Thyroid gland (tissue), 4 donors: ENCODE measurements around the gene INPP5A. TPM values are rescaled to one million over a fixed set of nuclear protein-coding genes. Genes with fewer than 3 reads are reported as not detected.

Source experiments
- DNase-seq, 2 donors: peaks; one replicate each; pipeline ENCODE4 v3.0.0-alpha.2; 2019
- H3K27ac ChIP-seq, 3 donors: fragments of 200-600 bp; sonication (generic); 1 replicate in 2 of 3; 2 replicates in 1 of 3; pipeline ENCODE4 v1.5.1; 2016 to 2019; ENCODE audit warnings: mild to moderate bottlenecking in 1 of 3, moderate library complexity in 1 of 3
- H3K27me3 ChIP-seq: fragments of 200-600 bp; sonication (generic); one replicate; pipeline ENCODE4 v1.5.1; 2019
- H3K36me3 ChIP-seq, 2 donors: fragments of 200-600 bp; sonication (generic); one replicate each; pipeline ENCODE4 v1.5.1; 2016 to 2019
- H3K4me1 ChIP-seq, 2 donors: fragments of 200-600 bp; sonication (generic); one replicate each; pipeline ENCODE4 v1.5.1; 2017 to 2019
- H3K4me3 ChIP-seq, 3 donors: fragments of 200-600 bp; sonication (generic); replicated peaks in 1 of 3; 1 replicate in 2 of 3; 2 replicates in 1 of 3; pipeline ENCODE4 v1.5.1; 2016; ENCODE audit warnings: mild to moderate bottlenecking in 1 of 3
- H3K9me3 ChIP-seq: fragments of 200-600 bp; sonication (generic); one replicate; pipeline ENCODE4 v1.5.1; 2017
- POLR2A ChIP-seq, 2 donors: fragments of 450-650 bp; IDR thresholded peaks; one replicate each; pipeline ENCODE4 v1.6.1; 2017; ENCODE audit warnings: antibody characterized with exemption in 2 of 2, mild to moderate bottlenecking in 2 of 2, moderate library complexity in 1 of 2
- WGBS, 2 donors: methylation state at CpG; one replicate each; pipeline ENCODE4 v1.1.5; 2017; 5-methylcytosine and 5-hydroxymethylcytosine counted together
- intact Hi-C: fragments of 100-400 bp; cut with DNase I; formaldehyde crosslinking; loops from one replicate; pipeline ENCODE4 v1.15.1; 2023
- total RNA-seq, 4 donors: library from RNA; depleted of rRNA; stranded (reverse); fragments of >200 nt; gene quantifications; one replicate each; pipeline ENCODE4 v1.2.3, GENCODE V29; 2016
- TF ChIP-seq, protein P1 (sequence below), 6 experiments: fragments of 200-600 bp in 3 of 6; fragments of 450-650 bp in 3 of 6; sonication (generic) in 3 of 6; IDR thresholded peaks; one replicate each; pipeline ENCODE4 v1.5.1; 2016 to 2019; ENCODE audit warnings: antibody characterized with exemption in 6 of 6, mild to moderate bottlenecking in 2 of 6, inconsistent platforms in 1 of 6, moderate library complexity in 1 of 6

INPP5A gene
- total RNA-seq, 4 donors from 2014 or later: 30.4 to 75.8 (median 41.1) TPM

- DNase-seq: no peak
- Histone ChIP-seq H3K4me1 (peaks cover 14 to 19% of the 10 kb centered on the region in 2 donors), H3K27me3 (no peaks in the 10 kb centered on the region), H3K36me3 (no peaks in the 10 kb centered on the region), H3K4me3 (no peak overlapping the region), H3K9me3 (no peaks in the 10 kb centered on the region), H3K27ac (no peak overlapping the region)
- intact Hi-C loops: no loop called here
- no peak for TF ChIP-seq POLR2A (IDR thresholded peaks at IDR 0.05)
- TF ChIP-seq, protein P1, sequence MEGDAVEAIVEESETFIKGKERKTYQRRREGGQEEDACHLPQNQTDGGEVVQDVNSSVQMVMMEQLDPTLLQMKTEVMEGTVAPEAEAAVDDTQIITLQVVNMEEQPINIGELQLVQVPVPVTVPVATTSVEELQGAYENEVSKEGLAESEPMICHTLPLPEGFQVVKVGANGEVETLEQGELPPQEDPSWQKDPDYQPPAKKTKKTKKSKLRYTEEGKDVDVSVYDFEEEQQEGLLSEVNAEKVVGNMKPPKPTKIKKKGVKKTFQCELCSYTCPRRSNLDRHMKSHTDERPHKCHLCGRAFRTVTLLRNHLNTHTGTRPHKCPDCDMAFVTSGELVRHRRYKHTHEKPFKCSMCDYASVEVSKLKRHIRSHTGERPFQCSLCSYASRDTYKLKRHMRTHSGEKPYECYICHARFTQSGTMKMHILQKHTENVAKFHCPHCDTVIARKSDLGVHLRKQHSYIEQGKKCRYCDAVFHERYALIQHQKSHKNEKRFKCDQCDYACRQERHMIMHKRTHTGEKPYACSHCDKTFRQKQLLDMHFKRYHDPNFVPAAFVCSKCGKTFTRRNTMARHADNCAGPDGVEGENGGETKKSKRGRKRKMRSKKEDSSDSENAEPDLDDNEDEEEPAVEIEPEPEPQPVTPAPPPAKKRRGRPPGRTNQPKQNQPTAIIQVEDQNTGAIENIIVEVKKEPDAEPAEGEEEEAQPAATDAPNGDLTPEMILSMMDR (IDR thresholded peaks at IDR 0.05): no peak
- 95 to 99% methylated on average over 5 of the region's 5 CpGs for WGBS, 2 donors
Measured at GRCh38 chr10:132580143-132580542, 42.6 kb downstream of the INPP5A start.

DNA sequence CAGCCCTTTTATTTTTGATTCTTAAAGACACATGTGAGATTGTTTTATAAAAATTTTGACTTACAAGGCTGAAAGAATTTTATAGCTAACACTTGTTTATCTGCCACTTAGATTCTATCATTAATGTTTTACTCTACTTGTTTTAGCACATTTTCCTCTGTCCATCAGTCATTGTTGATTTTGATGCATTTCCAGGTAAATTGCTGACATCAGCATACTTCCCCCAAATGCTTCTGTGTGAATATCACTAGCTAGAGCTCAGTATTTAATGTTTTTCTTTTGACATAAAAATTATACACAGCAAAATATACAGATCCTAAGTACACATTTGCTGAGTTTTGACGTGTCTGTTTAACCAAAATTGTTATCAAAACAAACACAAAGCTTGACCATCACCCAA lies 43.0 kb downstream of the INPP5A start:
- 44 to 69% methylated on average over 1 of the region's 1 CpG for whole genome bisulfite sequencing, 2 donors
- H3K36me3 ChIP-seq: no peaks in the 10 kb centered on the region
- H3K9me3 ChIP-seq: no peaks in the 10 kb centered on the region
- no peak for TF ChIP-seq POLR2A (IDR thresholded peaks at IDR 0.05)
- TF ChIP-seq, protein P1 (IDR thresholded peaks at IDR 0.05): no peak
- H3K4me3 ChIP-seq: no peak overlapping the region
- H3K4me1 ChIP-seq: peaks cover 10 to 14% of the 10 kb centered on the region in 2 donors
- H3K27ac ChIP-seq: no peak overlapping the region
- intact Hi-C loops: no loop called here
- DNase-seq: no peak
- H3K27me3 ChIP-seq: no peaks in the 10 kb centered on the region

- H3K9me3 ChIP-seq: no peaks in the 10 kb centered on the region
- no peak for DNase-seq
- no peak overlapping the region for H3K27ac ChIP-seq
- no peaks in the 10 kb centered on the region for H3K36me3 ChIP-seq
- no peaks in the 10 kb centered on the region for H3K27me3 ChIP-seq
- H3K4me3 ChIP-seq: no peak overlapping the region
- 84 to 88% methylated on average over 4 of the region's 4 CpGs for WGBS, 2 donors
- TF ChIP-seq, protein P1 (IDR thresholded peaks at IDR 0.05): no peak
- TF ChIP-seq POLR2A (IDR thresholded peaks at IDR 0.05): no peak
- H3K4me1 ChIP-seq: peaks cover 0 to 2% of the 10 kb centered on the region in 2 donors
- intact Hi-C loops: no loop called here
Measured at GRCh38 chr10:132582137-132582536, 44.5 kb downstream of the INPP5A start.

DNA sequence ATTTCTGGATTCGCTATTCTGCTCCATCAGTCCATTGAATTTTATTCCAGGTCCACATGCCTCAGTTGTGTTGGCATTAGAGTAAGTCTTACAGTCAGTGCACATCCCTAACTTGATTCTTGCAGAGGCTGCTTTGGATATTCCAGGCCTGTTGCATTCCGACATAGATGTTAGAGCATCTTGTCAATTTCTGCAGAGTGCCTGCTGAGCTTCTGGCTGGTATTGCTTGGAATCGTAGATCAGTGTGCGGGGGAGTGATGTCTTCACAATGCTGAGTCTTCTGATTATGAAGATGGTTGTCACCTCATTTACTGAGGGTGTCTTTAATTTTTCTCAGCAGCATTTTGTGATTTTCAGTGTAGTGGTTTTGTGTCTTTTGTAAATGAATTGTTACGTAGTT lies 45.2 kb downstream of the INPP5A start:
- Histone ChIP-seq H3K9me3 (no peaks in the 10 kb centered on the region), H3K36me3 (no peaks in the 10 kb centered on the region), H3K4me1 (peaks cover 0 to 4% of the 10 kb centered on the region in 2 donors), H3K27ac (no peak overlapping the region), H3K4me3 (no peak overlapping the region), H3K27me3 (no peaks in the 10 kb centered on the region)
- no peak for DNase-seq
- intact Hi-C loops: no loop called here
- TF ChIP-seq, protein P1 (IDR thresholded peaks at IDR 0.05): no peak
- TF ChIP-seq POLR2A (IDR thresholded peaks at IDR 0.05): no peak
- 94 to 96% methylated on average over 5 of the region's 5 CpGs for WGBS, 2 donors

GRCh38 chr10:132583456-132583855 lies 45.9 kb downstream of the INPP5A start:
- no peak overlapping the region for H3K27ac ChIP-seq
- intact Hi-C loops: no loop called here
- H3K4me1 ChIP-seq: peaks cover under 1 to 10% of the 10 kb centered on the region in 2 donors
- 70 to 81% methylated on average over 9 of the region's 9 CpGs for WGBS, 2 donors
- no peak for DNase-seq
- no peaks in the 10 kb centered on the region for H3K27me3 ChIP-seq
- H3K9me3 ChIP-seq: no peaks in the 10 kb centered on the region
- no peak overlapping the region for H3K4me3 ChIP-seq
- no peaks in the 10 kb centered on the region for H3K36me3 ChIP-seq
- TF ChIP-seq, protein P1 (IDR thresholded peaks at IDR 0.05): no peak
- no peak for TF ChIP-seq POLR2A (IDR thresholded peaks at IDR 0.05)
